ENCODE measurements around the gene TOX2.

Gene TOX2

DNA sequence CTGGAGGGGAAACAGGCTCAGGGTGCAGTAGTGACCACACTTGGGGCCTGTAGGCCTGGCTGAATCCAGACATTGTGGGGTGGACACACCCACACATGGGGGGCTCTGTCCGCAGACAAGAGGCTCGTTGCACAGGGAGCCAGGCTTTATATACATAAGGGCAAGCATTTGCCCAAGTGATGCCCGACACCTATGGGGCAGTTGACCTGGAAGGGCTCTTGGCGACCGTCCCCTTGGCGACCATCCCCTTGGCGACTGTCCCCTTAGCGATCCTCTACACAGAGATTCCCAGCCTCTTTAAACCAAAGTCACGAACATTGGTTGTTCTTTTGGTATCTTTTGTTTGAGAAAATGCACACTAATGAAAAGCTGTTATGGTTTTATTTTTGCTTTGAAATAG is 2.7 kb downstream of the TOX2 start:
- no peak overlapping the region for H3K4me3 ChIP-seq (ENCODE audit: low read length)
- H3K4me1 ChIP-seq (ENCODE audit: control insufficient read depth, insufficient read depth, low read length): peaks cover 4% of the 10 kb centered on the region
- H3K9ac ChIP-seq (ENCODE audit: low read length): no peak overlapping the region
- H3K27me3 ChIP-seq (ENCODE audit: control insufficient read depth, insufficient read depth, low read length): peaks cover 37% of the 10 kb centered on the region
- H3K9me3 ChIP-seq (ENCODE audit: control insufficient read depth, low read length): no peaks in the 10 kb centered on the region
- no peaks in the 10 kb centered on the region for H3K36me3 ChIP-seq (ENCODE audit: control insufficient read depth, insufficient read depth, low read length)

DNA sequence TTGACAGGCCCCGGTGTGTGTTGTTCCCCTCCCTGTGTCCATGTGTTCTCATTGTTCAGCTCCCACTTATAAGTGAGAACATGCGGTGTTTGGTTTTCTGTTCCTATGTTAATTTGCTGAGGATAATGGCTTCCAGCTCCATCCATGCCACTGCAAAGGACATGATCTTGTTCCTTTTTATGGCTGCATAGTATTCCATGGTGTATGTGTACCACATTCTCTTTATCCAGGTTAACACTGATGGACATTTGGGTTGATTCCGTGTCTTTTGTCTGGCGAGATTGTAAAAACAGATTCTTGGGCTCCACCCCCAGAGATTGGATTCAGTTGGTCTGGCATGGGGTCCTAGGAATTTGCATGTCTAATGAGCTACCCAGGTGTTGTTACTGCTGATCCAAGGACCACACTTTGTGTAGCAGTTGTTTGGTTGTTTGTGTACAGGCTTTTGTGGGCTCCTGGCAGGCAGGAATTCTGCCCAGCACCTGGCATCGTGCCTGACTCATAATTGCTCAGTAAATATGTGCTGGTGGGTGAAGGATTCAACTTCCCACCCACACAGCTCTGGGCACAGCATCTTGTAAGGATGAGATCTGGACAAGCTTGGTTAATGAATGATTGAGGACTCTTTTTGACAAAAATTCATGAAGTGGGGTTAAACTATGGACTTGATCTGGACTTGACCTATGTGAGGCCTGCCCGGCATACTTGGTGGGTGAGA is 5.2 kb downstream of the TOX2 start:
- H3K4me3 ChIP-seq (ENCODE audit: low read length): no peak overlapping the region
- H3K36me3 ChIP-seq (ENCODE audit: control insufficient read depth, insufficient read depth, low read length): no peaks in the 10 kb centered on the region
- H3K27me3 ChIP-seq (ENCODE audit: control insufficient read depth, insufficient read depth, low read length): peaks cover 27% of the 10 kb centered on the region
- no peaks in the 10 kb centered on the region for H3K9me3 ChIP-seq (ENCODE audit: control insufficient read depth, low read length)
- H3K9ac ChIP-seq (ENCODE audit: low read length): no peak overlapping the region
- peaks cover 4% of the 10 kb centered on the region for H3K4me1 ChIP-seq (ENCODE audit: control insufficient read depth, insufficient read depth, low read length)

DNA sequence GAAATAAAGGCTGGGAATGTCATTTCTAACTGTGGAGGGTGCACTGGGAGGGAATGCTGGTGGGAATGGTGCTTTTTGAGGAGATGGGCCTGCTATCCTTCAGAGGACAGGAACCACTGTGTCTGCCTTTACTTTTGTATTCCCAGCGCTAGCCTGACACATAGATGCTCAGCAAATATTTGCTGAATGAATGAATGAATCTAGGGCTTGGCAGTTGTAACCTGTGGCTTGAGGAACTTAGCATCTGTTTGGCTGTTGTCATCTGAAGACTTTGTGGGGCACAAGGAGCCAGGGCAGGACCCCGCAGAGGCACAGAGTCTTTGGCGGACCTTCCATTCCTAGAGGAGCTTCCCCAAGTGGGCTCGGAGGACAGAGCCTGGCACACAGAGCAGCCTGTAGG is 6.1 kb downstream of the TOX2 start:
- Histone ChIP-seq H3K27me3 (ENCODE audit: control insufficient read depth, insufficient read depth, low read length) (peaks cover 18% of the 10 kb centered on the region), H3K36me3 (ENCODE audit: control insufficient read depth, insufficient read depth, low read length) (no peaks in the 10 kb centered on the region)

DNA sequence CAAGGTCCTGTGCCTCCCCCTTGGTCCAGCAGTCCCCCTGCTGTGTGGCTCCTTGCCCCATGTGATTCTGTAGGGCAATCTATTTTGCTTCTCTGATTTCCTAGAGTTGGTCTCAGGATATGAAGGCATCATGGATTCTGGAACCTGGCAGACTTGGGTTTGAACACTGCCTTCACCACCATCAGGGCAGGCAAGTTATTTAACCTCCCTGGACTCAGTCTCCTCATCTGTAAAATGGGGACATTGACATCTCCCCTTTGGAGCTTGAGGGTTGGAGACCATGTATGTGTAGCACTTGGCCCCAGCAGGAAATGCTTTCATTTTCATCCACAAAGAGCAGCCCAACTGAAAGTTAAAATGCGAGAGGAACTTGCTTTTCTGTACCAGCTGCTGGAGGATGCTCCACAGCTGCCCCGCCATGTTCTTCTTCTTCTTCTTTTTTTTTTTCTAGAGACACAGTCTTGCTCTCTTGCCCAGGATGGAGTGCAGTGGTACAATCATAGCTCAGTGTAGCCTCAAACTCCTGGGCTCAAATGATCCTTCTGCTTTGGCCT is 6.7 kb downstream of the TOX2 start:
- H3K9me3 ChIP-seq (ENCODE audit: control insufficient read depth, low read length): no peaks in the 10 kb centered on the region
- no peaks in the 10 kb centered on the region for H3K36me3 ChIP-seq (ENCODE audit: control insufficient read depth, insufficient read depth, low read length)
- no peaks in the 10 kb centered on the region for H3K4me1 ChIP-seq (ENCODE audit: control insufficient read depth, insufficient read depth, low read length)
- H3K4me3 ChIP-seq (ENCODE audit: low read length): no peak overlapping the region
- peaks cover 14% of the 10 kb centered on the region for H3K27me3 ChIP-seq (ENCODE audit: control insufficient read depth, insufficient read depth, low read length)
- no peak overlapping the region for H3K9ac ChIP-seq (ENCODE audit: low read length)

More for the DNA sequence above, 6.1 kb downstream of the TOX2 start:
- Histone ChIP-seq H3K4me3 (ENCODE audit: low read length) (no peak overlapping the region), H3K9me3 (ENCODE audit: control insufficient read depth, low read length) (no peaks in the 10 kb centered on the region), H3K9ac (ENCODE audit: low read length) (no peak overlapping the region), H3K4me1 (ENCODE audit: control insufficient read depth, insufficient read depth, low read length) (no peaks in the 10 kb centered on the region)

DNA sequence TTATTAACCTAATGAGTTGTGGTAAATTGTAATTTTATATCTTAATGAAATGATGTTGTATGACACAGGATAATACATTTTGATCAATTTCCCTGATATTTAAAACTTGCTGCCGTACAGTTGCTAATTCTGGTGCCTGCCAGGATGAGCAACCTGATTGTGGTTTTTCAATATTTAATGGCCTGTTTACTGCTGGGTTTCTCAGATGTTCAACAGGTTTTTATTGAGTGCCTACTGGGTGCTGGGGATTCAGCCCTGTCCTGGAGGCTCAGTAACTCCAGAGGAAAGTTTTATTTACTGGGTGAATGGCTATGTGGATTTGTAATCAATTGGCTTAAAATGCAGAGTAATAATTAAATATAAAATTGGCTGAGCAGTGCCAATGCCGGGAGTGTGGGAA is 8.0 kb downstream of the TOX2 start:
- H3K4me3 ChIP-seq (ENCODE audit: low read length): no peak overlapping the region
- H3K9me3 ChIP-seq (ENCODE audit: control insufficient read depth, low read length): no peaks in the 10 kb centered on the region
- H3K4me1 ChIP-seq (ENCODE audit: control insufficient read depth, insufficient read depth, low read length): no peaks in the 10 kb centered on the region
- peaks cover 3% of the 10 kb centered on the region for H3K27me3 ChIP-seq (ENCODE audit: control insufficient read depth, insufficient read depth, low read length)
- no peaks in the 10 kb centered on the region for H3K36me3 ChIP-seq (ENCODE audit: control insufficient read depth, insufficient read depth, low read length)
- no peak overlapping the region for H3K9ac ChIP-seq (ENCODE audit: low read length)

DNA sequence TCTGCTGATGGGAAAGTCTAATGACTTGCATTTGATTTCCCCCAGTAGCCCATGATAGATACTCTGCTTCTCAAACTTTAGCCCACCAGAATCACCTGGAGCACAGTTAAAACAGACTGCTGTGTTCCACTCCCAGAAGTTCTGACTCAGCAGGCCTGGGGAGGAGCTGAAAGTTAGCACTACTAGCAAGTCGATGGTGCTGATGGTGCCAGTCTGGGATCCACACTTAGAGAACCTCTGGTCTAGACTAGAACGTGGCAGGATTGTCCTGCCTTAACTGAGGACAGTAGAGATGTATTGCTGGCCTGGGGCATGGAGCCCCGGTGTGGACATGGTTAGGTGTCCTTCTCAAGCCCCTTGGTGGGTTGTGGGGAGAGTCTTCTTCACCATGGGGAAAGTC is 8.7 kb downstream of the TOX2 start:
- Histone ChIP-seq H3K9ac (ENCODE audit: low read length) (no peak overlapping the region), H3K4me1 (ENCODE audit: control insufficient read depth, insufficient read depth, low read length) (no peaks in the 10 kb centered on the region), H3K4me3 (ENCODE audit: low read length) (no peak overlapping the region), H3K9me3 (ENCODE audit: control insufficient read depth, low read length) (no peaks in the 10 kb centered on the region), H3K27me3 (ENCODE audit: control insufficient read depth, insufficient read depth, low read length) (no peaks in the 10 kb centered on the region), H3K36me3 (ENCODE audit: control insufficient read depth, insufficient read depth, low read length) (no peaks in the 10 kb centered on the region)

DNA sequence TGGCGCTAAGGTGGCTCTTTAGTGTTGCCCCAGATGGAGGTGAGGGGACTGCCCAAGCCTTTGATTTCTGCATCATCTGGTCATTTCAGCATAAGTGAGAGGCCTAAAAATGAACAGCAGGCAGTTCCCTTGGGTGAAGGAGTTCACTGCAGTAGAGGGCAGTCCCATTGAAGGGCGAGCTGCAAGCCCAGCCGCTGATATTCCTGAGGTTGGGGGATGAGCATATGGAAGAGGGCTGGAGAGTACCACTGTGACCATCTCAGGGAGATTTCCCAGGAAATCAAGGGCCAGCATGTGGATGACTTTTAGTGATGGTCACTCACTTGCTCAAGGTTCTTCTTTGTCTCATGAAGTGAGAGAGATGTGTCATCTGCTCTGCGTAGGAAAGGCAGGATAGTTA is 9.3 kb downstream of the TOX2 start:
- Histone ChIP-seq H3K9ac (ENCODE audit: low read length) (no peak overlapping the region), H3K27me3 (ENCODE audit: control insufficient read depth, insufficient read depth, low read length) (no peaks in the 10 kb centered on the region), H3K36me3 (ENCODE audit: control insufficient read depth, insufficient read depth, low read length) (no peaks in the 10 kb centered on the region), H3K4me1 (ENCODE audit: control insufficient read depth, insufficient read depth, low read length) (no peaks in the 10 kb centered on the region), H3K4me3 (ENCODE audit: low read length) (no peak overlapping the region), H3K9me3 (ENCODE audit: control insufficient read depth, low read length) (no peaks in the 10 kb centered on the region)

DNA sequence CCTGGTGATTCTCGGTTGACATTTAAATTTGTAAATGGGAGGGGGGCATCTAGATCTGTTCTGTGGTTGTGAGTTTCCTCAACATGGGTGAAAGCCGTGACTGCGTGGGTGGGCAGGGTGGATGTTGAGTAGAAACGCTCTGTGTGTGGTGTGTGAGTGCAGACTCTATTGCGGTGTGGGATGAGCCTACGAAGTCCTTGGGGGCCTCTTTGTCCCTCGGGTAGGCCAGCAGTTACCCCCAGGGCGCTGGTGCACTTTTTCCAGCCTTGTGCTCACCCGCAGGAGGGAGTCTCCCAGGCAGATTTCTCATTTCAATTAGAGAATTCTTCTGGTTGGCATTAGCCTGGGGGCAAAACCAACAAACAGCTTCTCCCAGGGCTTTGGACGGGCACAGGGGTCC is 10.6 kb downstream of the TOX2 start:
- Histone ChIP-seq H3K9ac (ENCODE audit: low read length) (no peak overlapping the region), H3K9me3 (ENCODE audit: control insufficient read depth, low read length) (no peaks in the 10 kb centered on the region), H3K27me3 (ENCODE audit: control insufficient read depth, insufficient read depth, low read length) (no peaks in the 10 kb centered on the region), H3K4me3 (ENCODE audit: low read length) (no peak overlapping the region), H3K4me1 (ENCODE audit: control insufficient read depth, insufficient read depth, low read length) (no peaks in the 10 kb centered on the region), H3K36me3 (ENCODE audit: control insufficient read depth, insufficient read depth, low read length) (no peaks in the 10 kb centered on the region)

DNA sequence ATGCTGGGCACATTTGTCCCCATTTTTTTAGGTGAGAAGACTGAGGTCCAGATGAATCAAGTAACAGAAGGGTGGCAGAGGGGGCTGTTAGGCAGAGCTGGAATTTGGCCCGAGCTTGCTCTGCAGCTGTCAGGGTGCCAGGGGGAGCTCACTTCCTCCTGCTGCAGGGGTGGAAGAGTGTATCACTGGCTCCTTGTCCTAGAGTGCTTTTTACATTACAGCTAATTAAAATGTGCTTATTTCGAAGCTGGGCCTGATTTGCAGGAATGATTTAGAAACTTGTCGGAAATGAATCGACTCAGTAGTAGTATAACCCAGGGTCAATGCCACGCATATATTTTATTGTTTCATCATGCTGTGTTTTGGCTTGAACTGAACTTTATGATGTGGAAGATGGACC is 11.1 kb downstream of the TOX2 start:
- no peak overlapping the region for H3K4me3 ChIP-seq (ENCODE audit: low read length)
- H3K36me3 ChIP-seq (ENCODE audit: control insufficient read depth, insufficient read depth, low read length): no peaks in the 10 kb centered on the region
- no peak overlapping the region for H3K9ac ChIP-seq (ENCODE audit: low read length)
- no peaks in the 10 kb centered on the region for H3K27me3 ChIP-seq (ENCODE audit: control insufficient read depth, insufficient read depth, low read length)
- no peaks in the 10 kb centered on the region for H3K9me3 ChIP-seq (ENCODE audit: control insufficient read depth, low read length)
- H3K4me1 ChIP-seq (ENCODE audit: control insufficient read depth, insufficient read depth, low read length): no peaks in the 10 kb centered on the region

DNA sequence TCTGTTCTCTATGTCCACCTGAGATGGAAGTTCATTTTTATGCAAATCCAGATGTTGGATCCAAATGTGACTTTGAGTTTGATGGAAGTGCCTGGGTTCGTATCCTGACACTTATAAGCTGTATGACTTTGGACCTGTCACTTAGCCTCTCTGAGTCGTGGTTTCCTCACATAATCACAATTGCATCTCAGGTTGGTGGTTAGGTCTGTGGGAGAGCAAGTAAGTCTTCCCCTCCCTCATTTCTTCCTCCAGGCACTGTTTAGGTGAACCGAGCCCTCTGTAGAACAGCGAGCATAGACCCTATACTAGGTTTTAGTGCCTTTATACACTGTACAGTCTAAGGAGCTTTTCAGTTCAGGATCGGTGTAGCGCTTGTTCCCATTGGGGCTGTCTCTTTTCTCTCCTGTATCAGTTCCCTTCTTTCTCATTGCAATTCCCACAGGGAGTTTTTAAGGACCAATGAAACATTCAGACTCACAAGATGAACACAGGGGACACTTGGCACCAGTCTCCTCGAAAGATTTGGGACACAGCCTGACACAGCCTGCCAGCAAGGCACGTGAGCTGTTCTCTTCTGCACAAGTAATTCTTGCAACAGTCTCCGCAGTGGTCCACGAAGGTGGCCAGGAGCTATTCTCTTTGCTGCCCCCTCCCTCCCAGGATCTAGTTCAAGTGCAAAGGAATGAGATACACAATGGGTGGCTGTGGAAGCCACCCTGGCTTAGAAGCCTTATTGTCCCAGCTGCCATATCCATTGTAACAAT is 11.8 kb downstream of the TOX2 start:
- Histone ChIP-seq H3K27me3 (ENCODE audit: control insufficient read depth, insufficient read depth, low read length) (no peaks in the 10 kb centered on the region), H3K4me1 (ENCODE audit: control insufficient read depth, insufficient read depth, low read length) (no peaks in the 10 kb centered on the region)

DNA sequence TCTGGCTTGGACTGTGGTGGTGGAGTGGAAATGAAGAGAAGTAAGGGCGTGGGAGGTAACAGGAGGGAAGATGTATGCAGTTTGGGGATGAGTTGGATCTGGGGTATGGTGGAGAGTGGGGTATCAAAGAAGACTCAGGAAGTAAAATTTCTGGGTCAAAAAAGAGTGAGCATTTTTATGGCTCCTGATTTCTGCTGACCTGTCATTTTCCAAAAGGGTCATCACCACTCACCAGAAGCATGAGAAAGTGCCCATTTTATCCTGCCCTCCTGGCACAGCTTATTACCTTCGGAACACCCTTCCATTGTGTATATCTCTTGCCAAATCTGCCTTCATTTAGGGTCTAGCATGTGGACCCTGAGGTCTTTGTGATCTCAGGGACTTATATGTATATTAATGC is 17.3 kb downstream of the TOX2 start:
- Histone ChIP-seq H3K9ac (ENCODE audit: low read length) (no peak overlapping the region), H3K27me3 (ENCODE audit: control insufficient read depth, insufficient read depth, low read length) (no peaks in the 10 kb centered on the region), H3K9me3 (ENCODE audit: control insufficient read depth, low read length) (no peaks in the 10 kb centered on the region), H3K4me3 (ENCODE audit: low read length) (no peak overlapping the region), H3K4me1 (ENCODE audit: control insufficient read depth, insufficient read depth, low read length) (no peaks in the 10 kb centered on the region), H3K36me3 (ENCODE audit: control insufficient read depth, insufficient read depth, low read length) (no peaks in the 10 kb centered on the region)

More for the DNA sequence above, 11.8 kb downstream of the TOX2 start:
- no peaks in the 10 kb centered on the region for H3K36me3 ChIP-seq (ENCODE audit: control insufficient read depth, insufficient read depth, low read length)
- no peak overlapping the region for H3K9ac ChIP-seq (ENCODE audit: low read length)
- no peak overlapping the region for H3K4me3 ChIP-seq (ENCODE audit: low read length)
- no peaks in the 10 kb centered on the region for H3K9me3 ChIP-seq (ENCODE audit: control insufficient read depth, low read length)

DNA sequence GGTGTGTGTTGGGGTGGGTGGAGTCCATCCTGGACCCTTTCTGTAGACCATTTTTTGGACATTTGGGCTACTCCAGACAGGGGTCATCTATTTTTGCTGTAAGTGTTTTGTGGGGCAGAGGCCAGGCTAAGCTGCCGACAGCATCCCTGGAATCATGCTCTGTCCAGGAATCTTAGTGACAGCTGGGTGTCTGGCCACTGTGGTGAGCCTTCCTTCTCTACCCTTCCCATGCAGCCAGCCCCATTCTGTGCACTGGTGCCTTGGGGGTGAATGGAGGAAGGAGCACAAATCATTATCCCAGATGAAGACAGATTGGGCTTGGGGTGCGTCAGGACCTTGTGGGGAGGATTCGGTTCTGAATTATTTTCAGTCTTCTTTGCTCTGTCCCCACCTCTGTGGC is 20.2 kb downstream of the TOX2 start:
- Histone ChIP-seq H3K9me3 (ENCODE audit: control insufficient read depth, low read length) (no peaks in the 10 kb centered on the region), H3K4me3 (ENCODE audit: low read length) (no peak overlapping the region), H3K27me3 (ENCODE audit: control insufficient read depth, insufficient read depth, low read length) (no peaks in the 10 kb centered on the region), H3K36me3 (ENCODE audit: control insufficient read depth, insufficient read depth, low read length) (no peaks in the 10 kb centered on the region), H3K9ac (ENCODE audit: low read length) (no peak overlapping the region), H3K4me1 (ENCODE audit: control insufficient read depth, insufficient read depth, low read length) (peaks cover 8% of the 10 kb centered on the region)

Data from mucosa of stomach (tissue), 1 donor.